CD14-positive monocyte (primary cell): ENCODE results near the gene CALM1. TPM values are rescaled to one million over a fixed set of nuclear protein-coding genes. Genes with fewer than 3 reads are reported as not detected.

Source experiments
- DNase-seq, 3 donors: peaks; one replicate each; pipeline ENCODE4 v3.0.0-alpha.2; 2011 to 2022
- H2AFZ ChIP-seq: 2 replicates; pipeline ENCODE4 v1.6.0; 2012; ENCODE audit warnings: mild to moderate bottlenecking, low read depth, low read length, inconsistent platforms; ENCODE audit not compliant: insufficient read depth, poor library complexity, severe bottlenecking
- H3K27ac ChIP-seq, 2 donors: 1 replicate in 1 of 2; 2 replicates in 1 of 2; pipeline ENCODE4 v1.5.1; 2012 to 2013; ENCODE audit warnings: low read length in 2 of 2, control low read depth in 1 of 2, inconsistent platforms in 1 of 2, low read depth in 1 of 2, mild to moderate bottlenecking in 1 of 2
- H3K27me3 ChIP-seq, 2 donors: one replicate each; pipeline versions ENCODE4 v1.6.0 to v1.6.1; 2011 to 2013; ENCODE audit warnings: low read length in 2 of 2; ENCODE audit not compliant: control insufficient read depth in 2 of 2, insufficient read depth in 2 of 2
- H3K36me3 ChIP-seq, 2 donors: replicated peaks in 1 of 2; 1 replicate in 1 of 2; 2 replicates in 1 of 2; pipeline versions ENCODE4 v1.5.1 to v1.6.1; 2012 to 2013; ENCODE audit warnings: low read length in 2 of 2, control low read depth in 1 of 2, inconsistent platforms in 1 of 2, mild to moderate bottlenecking in 1 of 2; ENCODE audit not compliant: insufficient read depth in 2 of 2, control insufficient read depth in 1 of 2
- H3K4me1 ChIP-seq, 2 donors: 1 replicate in 1 of 2; 2 replicates in 1 of 2; pipeline versions ENCODE4 v1.5.1 to v1.6.1; 2012 to 2013; ENCODE audit warnings: low read length in 2 of 2, control low read depth in 1 of 2, inconsistent platforms in 1 of 2, mild to moderate bottlenecking in 1 of 2, moderate library complexity in 1 of 2; ENCODE audit not compliant: insufficient read depth in 2 of 2, control insufficient read depth in 1 of 2
- H3K4me2 ChIP-seq: replicated peaks from 2 replicates; pipeline ENCODE3; 2012; ENCODE audit warnings: low read length, moderate library complexity, mild to moderate bottlenecking; ENCODE audit not compliant: poor library complexity, severe bottlenecking; ENCODE audit errors: extremely low read depth
- H3K4me3 ChIP-seq, 3 experiments: fragments of 200-600 bp in 1 of 3; sonication (generic) in 1 of 3; replicated peaks in 1 of 3; 1 replicate in 2 of 3; 2 replicates in 1 of 3; pipeline ENCODE4 v1.5.1; 2011 to 2013; ENCODE audit warnings: low read length in 3 of 3, mild to moderate bottlenecking in 3 of 3, control low read depth in 2 of 3, low read depth in 2 of 3, inconsistent platforms in 1 of 3, moderate library complexity in 1 of 3
- H3K79me2 ChIP-seq: 2 replicates; pipeline ENCODE4 v1.6.0; 2012; ENCODE audit warnings: mild to moderate bottlenecking, control low read depth, inconsistent platforms, low read length, moderate library complexity; ENCODE audit not compliant: insufficient read depth
- H3K9ac ChIP-seq: 2 replicates; pipeline ENCODE4 v1.6.0; 2017; ENCODE audit warnings: low read length, mild to moderate bottlenecking; ENCODE audit not compliant: insufficient read depth, poor library complexity, severe bottlenecking
- H3K9me3 ChIP-seq, 2 donors: replicated peaks in 1 of 2; 1 replicate in 1 of 2; 2 replicates in 1 of 2; pipeline versions ENCODE4 v1.5.1 to v1.6.1; 2012 to 2013; ENCODE audit warnings: low read length in 2 of 2, control low read depth in 1 of 2; ENCODE audit not compliant: control insufficient read depth in 1 of 2, insufficient read depth in 1 of 2
- H4K20me1 ChIP-seq: 2 replicates; pipeline ENCODE4 v1.6.0; 2012; ENCODE audit warnings: mild to moderate bottlenecking, low read length, control low read depth, moderate library complexity; ENCODE audit not compliant: insufficient read depth
- H3K27ac Mint-ChIP-seq, 7 donors: one replicate each; pipeline ENCODE4 v1.8.0; 2020; ENCODE audit warnings: mild to moderate bottlenecking in 7 of 7, mixed read lengths in 7 of 7, moderate library complexity in 6 of 7, inconsistent platforms in 2 of 7
- H3K27me3 Mint-ChIP-seq, 3 donors: one replicate each; pipeline ENCODE4 v1.8.0; 2021 to 2022; ENCODE audit warnings: low read depth in 3 of 3, mild to moderate bottlenecking in 3 of 3, mixed read lengths in 3 of 3, moderate library complexity in 3 of 3, inconsistent platforms in 1 of 3
- H3K36me3 Mint-ChIP-seq, 2 donors: one replicate each; pipeline ENCODE4 v1.8.0; 2020; ENCODE audit warnings: mixed read lengths in 2 of 2, inconsistent platforms in 1 of 2, mild to moderate bottlenecking in 1 of 2
- H3K4me1 Mint-ChIP-seq: one replicate; pipeline ENCODE4 v1.8.0; 2020; ENCODE audit warnings: mild to moderate bottlenecking, mixed read lengths
- H3K4me3 Mint-ChIP-seq, 2 donors: one replicate each; pipeline ENCODE4 v1.8.0; 2020; ENCODE audit warnings: mild to moderate bottlenecking in 2 of 2, mixed read lengths in 2 of 2, moderate library complexity in 1 of 2
- H3K9me3 Mint-ChIP-seq, 7 donors: one replicate each; pipeline ENCODE4 v1.8.0; 2020 to 2022; ENCODE audit warnings: mixed read lengths in 7 of 7, mild to moderate bottlenecking in 6 of 7, moderate library complexity in 6 of 7, inconsistent platforms in 2 of 7
- CTCF ChIP-seq: fragments of 200-600 bp; IDR thresholded peaks from one replicate; pipeline ENCODE4 v1.8.0; 2022; ENCODE audit warnings: antibody characterized with exemption, mild to moderate bottlenecking
- WGBS: methylation state at CpG from one replicate; pipeline ENCODE4 v1.1.5; 2013; ENCODE audit warnings: missing lambda C conversion rate; ENCODE audit not compliant: insufficient coverage; 5-methylcytosine and 5-hydroxymethylcytosine counted together
- intact Hi-C, 2 donors: fragments of 100-400 bp; cut with micrococcal nuclease; formaldehyde crosslinking; loops; one replicate each; pipeline versions ENCODE4 v1.15.0 to v1.15.1; 2023
- polyA plus RNA-seq, 3 donors: library from polyadenylated mRNA; depleted of rRNA in 1 of 3; unstranded in 2 of 3; stranded (reverse) in 1 of 3; fragments of 300-500 nt in 2 of 3; fragments of >200 nt in 1 of 3; fragmentation: Illumina TruSeq in 2 of 3; gene quantifications; 1 replicate in 2 of 3; 2 replicates in 1 of 3; pipeline ENCODE4 v1.2.3, GENCODE V29; 2012 to 2021

The CALM1 gene
- polyA plus RNA-seq, 3 donors, result 277 to 912 (median 906) TPM

GRCh38 chr14:90447720-90448497 lies 51.1 kb downstream of the CALM1 start:
- intact Hi-C loops, result no loop called here
- H3K4me1 Mint-ChIP-seq, result peaks cover 17% of the 10 kb centered on the region

GRCh38 chr14:90449411-90449810 lies 52.6 kb downstream of the CALM1 start:
- peaks cover 0 to 11% of the 10 kb centered on the region in 2 donors for H3K9me3 ChIP-seq
- Mint-ChIP-seq H3K9me3 (peaks cover 2 to 13% (median 9%) of the 10 kb centered on the region in 7 donors), H3K4me3 (no peak overlapping the region), H3K4me1 (peaks cover 11% of the 10 kb centered on the region), H3K27ac (no peak overlapping the region), H3K36me3 (no peaks in the 10 kb centered on the region), H3K27me3 (peaks cover 2 to 5% (median 3%) of the 10 kb centered on the region in 3 donors)
- no peaks in the 10 kb centered on the region for H3K27me3 ChIP-seq
- no peak overlapping the region for H3K9ac ChIP-seq
- no peak for DNase-seq
- TF ChIP-seq CTCF, result no peak
- H3K4me3 ChIP-seq, result no peak overlapping the region
- no peak overlapping the region for H2AFZ ChIP-seq
- no CpG with 5 or more reads among the region's 5 CpGs for WGBS
- peaks cover 0 to 7% of the 10 kb centered on the region in 2 donors for H3K4me1 ChIP-seq
- no peaks in the 10 kb centered on the region for H3K36me3 ChIP-seq
- intact Hi-C loops, result no loop called here
- no peak overlapping the region for H3K27ac ChIP-seq
- H3K79me2 ChIP-seq, result no peaks in the 10 kb centered on the region
- H4K20me1 ChIP-seq, result no peaks in the 10 kb centered on the region
- no peak overlapping the region for H3K4me2 ChIP-seq

More at GRCh38 chr14:90447720-90448497, 51.1 kb downstream of the CALM1 start:
- peaks cover 0 to 7% of the 10 kb centered on the region in 2 donors for H3K4me1 ChIP-seq
- peaks cover 0 to 11% of the 10 kb centered on the region in 2 donors for H3K9me3 ChIP-seq
- peaks cover 2 to 5% (median 2%) of the 10 kb centered on the region in 3 donors for H3K27me3 Mint-ChIP-seq
- H3K79me2 ChIP-seq, result no peaks in the 10 kb centered on the region
- H3K4me3 Mint-ChIP-seq, result no peak overlapping the region
- WGBS, result 98% methylated on average over 6 of the region's 9 CpGs
- H3K4me2 ChIP-seq, result no peak overlapping the region
- no peak overlapping the region for H3K27ac Mint-ChIP-seq
- DNase-seq, result no peak
- no peak overlapping the region for H3K9ac ChIP-seq
- TF ChIP-seq CTCF, result no peak
- peaks cover 2 to 13% (median 9%) of the 10 kb centered on the region in 7 donors for H3K9me3 Mint-ChIP-seq
- H3K27ac ChIP-seq, result no peak overlapping the region
- no peak overlapping the region for H2AFZ ChIP-seq
- no peaks in the 10 kb centered on the region for H3K27me3 ChIP-seq
- no peaks in the 10 kb centered on the region for H3K36me3 Mint-ChIP-seq
- no peaks in the 10 kb centered on the region for H4K20me1 ChIP-seq
- H3K36me3 ChIP-seq, result no peaks in the 10 kb centered on the region
- no peak overlapping the region for H3K4me3 ChIP-seq
